ENCODE measurements around the gene EPB41L1.

The EPB41L1 gene

DNA sequence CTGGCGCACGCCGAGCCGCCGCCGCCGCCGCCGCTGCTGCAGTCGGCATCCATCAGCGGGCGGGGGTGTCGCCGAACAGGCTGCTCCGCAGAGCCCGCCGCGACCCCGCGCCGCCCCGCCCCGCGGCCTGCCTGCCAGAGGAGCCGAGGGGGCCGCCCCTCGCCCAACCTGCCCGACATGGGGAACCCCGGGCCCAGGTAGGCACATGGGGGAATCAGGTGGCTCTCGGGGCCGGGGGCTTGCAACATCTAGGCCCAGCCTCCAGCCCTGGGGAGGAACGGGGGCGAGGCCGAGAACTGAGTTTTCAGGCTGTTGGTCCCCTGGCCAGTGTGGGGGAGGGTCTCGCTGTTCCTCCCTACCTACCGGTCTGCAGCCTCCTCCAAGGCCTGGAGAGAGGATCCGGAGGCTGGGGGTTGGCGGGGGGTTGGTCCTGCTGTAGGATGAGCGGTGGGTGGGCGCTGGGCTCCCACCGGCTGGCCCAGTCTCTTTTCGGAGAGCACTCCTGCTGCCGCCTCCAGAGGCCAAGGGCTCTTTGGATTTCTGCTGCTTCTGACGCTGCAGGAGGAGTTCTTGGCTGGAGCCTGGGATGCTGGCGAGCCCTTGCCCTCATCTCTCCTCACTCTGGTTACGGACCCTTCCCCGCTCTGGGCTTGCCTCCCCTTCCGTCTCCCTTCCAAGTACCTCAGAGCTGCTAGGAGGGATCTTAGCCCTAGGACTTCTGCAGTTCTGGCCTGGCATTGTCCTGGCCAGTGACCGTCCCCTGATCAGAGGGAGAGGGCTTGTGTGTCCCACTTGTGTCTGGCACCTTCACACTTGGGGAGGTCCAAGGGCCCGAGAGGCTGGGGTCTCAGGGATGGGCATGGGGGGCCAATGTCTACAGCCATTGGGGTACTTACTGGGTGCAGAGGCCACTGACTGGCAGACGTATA is at the start of gene EPB41L1:
Gene EPB41L1, plus strand, starts transcription at position 41 of the 929 bp plus-strand sequence. CDS start 19,038 bp downstream, outside the sequence.
- no peak for DNase-seq

DNA sequence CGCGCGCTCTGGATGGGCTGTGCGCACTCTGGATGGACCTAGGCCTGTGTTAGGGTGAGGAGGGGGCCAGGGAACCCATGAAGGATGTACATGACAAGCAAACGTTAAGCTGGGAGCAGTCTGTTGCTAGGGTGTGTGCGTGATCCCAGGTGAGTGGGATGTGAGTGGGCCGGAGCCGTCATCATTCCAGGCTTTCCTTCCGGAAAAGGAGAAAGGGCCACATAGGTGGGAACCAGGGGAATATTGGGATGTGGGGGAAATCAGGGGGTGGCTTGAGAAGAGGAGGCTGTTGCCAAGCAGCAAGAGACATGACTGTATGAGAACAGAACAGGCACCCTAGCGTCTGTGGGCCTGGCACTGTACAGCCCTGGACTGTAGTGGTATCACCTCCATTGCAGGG is 49.7 kb upstream of the EPB41L1 start:
- DNase-seq = no peak

DNA sequence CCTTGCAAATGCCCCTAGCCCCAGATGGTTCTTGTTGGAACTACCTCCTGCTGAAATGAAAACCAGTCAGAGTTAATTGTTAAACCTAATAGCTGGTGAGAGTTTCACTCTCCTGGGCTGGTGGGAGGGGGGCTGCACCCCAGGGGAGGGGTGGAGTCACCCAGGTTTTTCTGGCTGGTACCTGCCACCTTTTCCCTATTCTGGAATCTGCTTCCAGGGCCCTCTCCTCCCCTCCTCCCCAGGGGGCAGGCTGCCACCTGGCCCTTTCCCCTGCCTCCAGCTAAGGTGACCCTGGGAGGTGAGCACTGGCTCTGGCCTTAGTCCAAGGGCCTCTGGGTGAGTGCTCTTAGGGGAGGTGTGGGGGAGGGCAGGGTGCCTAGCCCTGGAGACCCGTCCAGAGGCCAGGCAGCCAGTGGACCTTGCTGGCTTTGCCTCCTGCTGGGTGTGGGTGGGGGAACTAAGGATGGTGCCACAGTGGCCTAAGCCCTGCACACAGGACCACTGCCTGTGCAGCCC is 48.8 kb upstream of the EPB41L1 start:
- no peak for DNase-seq

- DNase-seq = no peak
Observed at GRCh38 chr20:36106606-36107005, 47.9 kb upstream of the EPB41L1 start.

DNA sequence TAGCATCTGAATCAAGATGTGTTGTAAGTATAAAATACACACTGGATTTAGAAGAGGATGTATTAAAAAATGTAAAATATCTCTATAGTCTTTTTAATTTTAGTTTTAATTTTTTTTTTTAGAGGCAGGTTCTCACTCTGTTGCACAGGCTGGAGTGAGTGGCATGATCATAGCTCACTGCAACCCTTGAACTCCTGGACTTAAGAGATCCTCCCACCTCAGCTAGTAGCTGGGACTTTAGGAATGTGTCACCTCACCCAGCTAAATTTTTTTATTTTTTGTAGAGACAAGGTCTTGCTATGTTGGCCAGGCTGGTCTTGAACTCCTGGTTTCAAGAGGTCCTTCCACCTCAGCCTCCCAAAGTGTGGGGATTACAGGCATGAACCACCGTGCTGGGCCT is 46.7 kb upstream of the EPB41L1 start:
- no peak for DNase-seq

DNA sequence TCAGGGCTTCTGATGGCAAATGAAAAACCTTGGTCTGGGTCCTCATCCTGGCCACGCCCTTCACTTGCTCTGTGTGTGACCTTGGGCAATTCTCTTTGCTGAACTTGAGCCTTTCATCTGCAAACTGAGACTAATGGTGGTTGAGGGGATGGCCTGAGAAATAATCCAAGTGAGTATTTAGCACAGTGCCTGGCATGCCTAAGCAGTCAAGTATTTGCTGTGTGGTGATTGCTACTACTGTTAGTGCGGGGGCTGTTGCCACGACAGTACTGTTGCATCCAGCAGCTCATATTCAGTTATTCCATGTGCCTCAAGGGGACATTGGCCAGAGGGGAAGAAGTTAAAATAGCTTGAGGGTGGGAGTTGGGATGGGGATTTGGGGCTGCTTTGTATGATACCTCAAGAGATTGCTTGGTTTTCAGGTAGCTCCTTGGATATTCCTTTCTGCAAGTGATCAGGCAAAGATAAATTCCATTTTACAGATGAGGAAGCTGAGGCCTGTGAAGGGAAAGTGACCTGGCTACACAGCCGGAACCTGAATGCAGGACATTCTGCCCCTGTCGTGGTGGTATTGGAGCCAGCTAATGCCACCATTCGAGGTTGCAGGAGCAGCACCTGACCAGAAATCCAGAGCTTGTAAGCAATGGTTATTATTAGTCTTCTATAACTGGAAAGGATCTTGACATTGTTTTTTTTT is 45.1 kb upstream of the EPB41L1 start:
- no peak for DNase-seq

- no peak for DNase-seq
Observed at GRCh38 chr20:36110994-36111393, 43.5 kb upstream of the EPB41L1 start.

DNA sequence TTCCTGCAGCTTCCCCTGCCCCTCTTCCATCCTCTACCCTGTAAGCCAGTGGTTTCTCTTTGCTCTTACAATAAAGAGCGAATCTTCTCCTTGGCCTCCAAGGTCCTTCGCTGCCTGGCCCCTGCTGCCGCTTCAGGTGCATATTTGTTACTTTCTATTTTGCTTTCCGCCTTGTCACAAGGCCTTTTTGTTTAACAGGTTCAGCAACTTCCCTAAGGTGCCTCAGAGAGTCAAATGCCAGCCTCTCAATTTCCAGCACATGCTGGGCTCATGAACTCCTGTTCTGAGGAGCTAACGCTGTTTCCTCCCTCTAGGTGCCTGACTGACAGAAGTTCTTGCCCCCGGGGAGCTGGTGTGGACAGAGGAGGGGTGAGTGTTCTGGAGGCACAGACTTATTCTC is 42.4 kb upstream of the EPB41L1 start:
- DNase-seq = no peak

GRCh38 chr20:36113036-36113435 is 41.5 kb upstream of the EPB41L1 start:
- no peak for DNase-seq

GRCh38 chr20:36113566-36114250 is 40.8 kb upstream of the EPB41L1 start:
- no peak for DNase-seq

GRCh38 chr20:36114707-36115106 is 39.8 kb upstream of the EPB41L1 start:
- DNase-seq = no peak

DNA sequence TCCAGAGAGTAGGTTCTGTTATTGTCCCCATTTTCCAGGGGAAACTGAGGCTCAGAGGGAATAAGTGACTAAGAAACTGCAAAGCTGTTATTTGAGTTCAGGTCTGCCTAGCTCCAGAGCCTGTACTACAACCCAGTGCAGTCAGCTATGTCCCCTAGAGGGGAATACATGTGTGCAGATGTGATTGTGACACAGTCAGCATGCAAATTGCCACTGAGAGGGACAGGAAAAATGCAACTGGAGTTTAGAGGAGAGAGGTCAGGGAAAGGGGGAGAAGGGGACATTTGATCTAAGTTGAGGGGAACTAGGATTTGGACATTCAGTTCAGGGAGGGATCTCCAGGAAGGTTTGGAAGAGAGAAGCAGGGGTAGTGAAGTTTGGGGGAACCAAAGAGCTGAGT is 38.6 kb upstream of the EPB41L1 start:
- no peak for DNase-seq

GRCh38 chr20:36116807-36117441 is 37.6 kb upstream of the EPB41L1 start:
- no peak for DNase-seq

DNA sequence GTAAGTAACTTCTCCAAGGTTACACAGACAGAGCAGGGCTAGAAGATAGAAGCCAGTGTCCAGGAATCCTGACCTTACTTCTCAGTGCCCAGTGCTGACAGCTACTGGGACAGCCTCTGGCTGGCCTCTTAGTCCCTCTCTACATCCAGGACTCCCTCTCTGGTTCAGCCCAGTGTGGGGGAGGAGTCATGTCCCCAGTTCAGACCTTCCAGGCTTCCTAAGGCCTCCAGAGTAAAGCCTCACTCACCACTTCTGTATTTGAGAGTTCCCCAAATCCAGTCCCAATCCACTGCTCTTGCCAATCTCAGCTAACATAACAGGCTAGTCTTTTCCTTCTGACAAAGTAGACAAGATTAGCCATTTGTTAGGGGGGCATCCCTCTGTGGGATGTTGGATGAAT is 36.9 kb upstream of the EPB41L1 start:
- no peak for DNase-seq

DNA sequence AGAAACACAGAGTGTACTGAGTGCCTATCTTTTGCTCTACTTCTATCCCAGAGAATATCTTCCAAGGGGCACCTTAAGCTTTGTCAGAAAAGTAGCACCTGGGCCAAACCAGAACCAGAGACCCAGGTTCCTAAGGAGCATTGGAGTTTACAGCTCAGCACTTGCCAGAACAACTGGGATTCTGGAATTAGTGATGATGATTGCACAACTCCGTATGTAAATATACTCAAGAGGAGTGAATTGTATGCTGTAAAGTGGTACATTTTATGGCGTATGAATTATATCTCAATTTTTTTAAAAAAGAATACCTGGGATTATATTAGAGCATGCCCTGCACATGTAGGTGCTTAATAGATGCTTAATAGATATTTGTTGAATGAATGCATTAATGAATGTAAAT is 36.2 kb upstream of the EPB41L1 start:
- DNase-seq = no peak

GRCh38 chr20:36119537-36119936 is 35.0 kb upstream of the EPB41L1 start:
- DNase-seq = no peak

GRCh38 chr20:36120241-36120640 is 34.3 kb upstream of the EPB41L1 start:
- DNase-seq = no peak

DNA sequence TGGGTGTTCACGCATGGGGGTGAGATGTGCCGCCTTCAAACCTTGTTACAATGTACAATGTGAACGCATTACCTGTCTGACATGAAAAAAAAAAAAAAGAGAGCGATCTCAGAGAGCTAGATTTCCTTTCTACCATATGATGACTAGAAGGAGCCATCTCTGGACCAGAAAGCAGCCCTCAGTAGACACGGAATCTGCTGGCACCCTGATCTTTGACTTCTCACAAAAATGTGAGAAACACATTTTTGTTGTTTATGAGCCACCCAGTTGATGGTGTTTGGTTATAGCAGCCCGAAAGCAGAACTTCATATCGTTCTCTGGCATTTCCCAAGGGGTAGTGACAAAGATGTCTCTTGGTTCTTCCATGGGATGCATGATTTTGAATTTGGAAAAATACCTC is 33.5 kb upstream of the EPB41L1 start:
- no peak for DNase-seq

- DNase-seq = no peak
Observed at GRCh38 chr20:36121981-36122930, 32.3 kb upstream of the EPB41L1 start.

- no peak for DNase-seq
Observed at GRCh38 chr20:36122931-36123288, 31.6 kb upstream of the EPB41L1 start.

GRCh38 chr20:36125097-36125496 is 29.4 kb upstream of the EPB41L1 start:
- DNase-seq = no peak
